Measurements from ENCODE around the gene NHSL2.

Gene NHSL2

DNA sequence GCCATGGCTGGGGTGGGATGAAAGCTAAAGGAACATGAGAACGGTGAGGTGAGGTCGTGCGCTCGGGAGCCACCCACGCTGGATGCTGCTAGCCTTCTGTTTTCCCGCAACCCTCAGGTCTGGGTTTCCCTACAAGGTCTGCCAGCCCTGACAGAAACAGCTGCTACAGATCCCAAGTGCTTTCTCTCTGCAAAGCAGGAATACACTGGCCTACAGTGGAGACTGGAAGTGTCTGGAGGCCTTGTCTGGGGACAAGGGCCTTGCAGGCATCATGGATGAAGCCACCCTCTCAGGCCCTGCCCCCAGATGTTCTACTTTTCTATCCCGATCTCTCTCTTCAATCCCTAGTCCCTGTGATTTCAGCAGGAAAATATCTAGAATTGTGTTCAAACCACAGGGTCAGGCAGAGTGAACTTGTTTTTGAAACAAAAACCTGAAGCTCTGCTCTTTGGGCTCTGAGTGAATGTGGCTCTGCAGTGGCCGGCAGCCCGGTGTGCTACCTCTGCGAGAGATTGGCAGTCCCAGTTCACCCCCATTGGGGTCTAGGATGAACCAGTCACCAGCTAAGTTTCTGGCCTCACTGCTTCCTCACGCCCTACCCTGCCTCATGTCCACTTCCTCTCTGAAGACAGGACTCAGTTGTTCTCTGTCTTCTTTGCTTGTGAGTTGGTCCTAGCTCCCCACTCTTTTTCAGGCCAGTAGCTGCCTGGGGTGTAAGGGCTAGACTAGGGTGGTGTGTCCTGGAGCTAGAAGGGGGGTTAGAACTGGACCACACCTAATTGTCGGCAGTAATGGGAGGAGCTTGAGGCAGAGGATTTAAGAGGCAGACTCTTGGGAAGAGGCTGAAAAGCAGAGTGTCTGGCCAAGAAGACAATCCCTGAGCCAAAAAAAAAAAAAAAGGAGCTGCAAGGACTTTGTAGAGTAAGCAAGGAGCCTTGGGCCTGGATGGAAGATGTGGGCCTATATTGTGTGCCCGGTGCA is 131.5 kb downstream of the NHSL2 start:
- no peaks in the 10 kb centered on the region for H3K27me3 Mint-ChIP-seq (ENCODE audit: low read depth)
- H3K36me3 Mint-ChIP-seq (ENCODE audit: low read depth), result no peaks in the 10 kb centered on the region
- TF ChIP-seq CTCF (IDR thresholded peaks at IDR 0.05; ENCODE audit: unreplicated experiment in 3 of 3), result no peak
- peak overlapping the region; percentile 93 to 96 (median 94) for H3K27ac Mint-ChIP-seq
- H3K4me1 Mint-ChIP-seq, result peaks cover 61% of the 10 kb centered on the region
- peak overlapping the region in 1 of 3 experiments; percentile 48 for H3K4me3 Mint-ChIP-seq
- peaks cover 9% of the 10 kb centered on the region for H3K9me3 Mint-ChIP-seq

- Mint-ChIP-seq H3K36me3 (ENCODE audit: low read depth) (no peaks in the 10 kb centered on the region), H3K27ac (peak overlapping the region; percentile 93 to 96 (median 94)), H3K4me3 (no peak overlapping the region), H3K9me3 (peaks cover 9% of the 10 kb centered on the region), H3K4me1 (peaks cover 61% of the 10 kb centered on the region), H3K27me3 (ENCODE audit: low read depth) (no peaks in the 10 kb centered on the region)
- no peak for TF ChIP-seq CTCF (IDR thresholded peaks at IDR 0.05; ENCODE audit: unreplicated experiment in 3 of 3)
These were observed 132.2 kb downstream of the NHSL2 start for GRCh38 chrX:72042852-72043248.

- TF ChIP-seq CTCF (IDR thresholded peaks at IDR 0.05; ENCODE audit: unreplicated experiment in 3 of 3), result no peak
- no peaks in the 10 kb centered on the region for H3K27me3 Mint-ChIP-seq (ENCODE audit: low read depth)
- H3K9me3 Mint-ChIP-seq, result peaks cover 9% of the 10 kb centered on the region
- peaks cover 61% of the 10 kb centered on the region for H3K4me1 Mint-ChIP-seq
- H3K27ac Mint-ChIP-seq, result peak overlapping the region; percentile 18 to 96 (median 78)
- H3K36me3 Mint-ChIP-seq (ENCODE audit: low read depth), result no peaks in the 10 kb centered on the region
- no peak overlapping the region for H3K4me3 Mint-ChIP-seq
These were observed 133.0 kb downstream of the NHSL2 start for GRCh38 chrX:72043636-72044035.

- Mint-ChIP-seq H3K4me3 (no peak overlapping the region), H3K4me1 (peaks cover 56% of the 10 kb centered on the region), H3K27ac (peak overlapping the region; percentile 73 to 96 (median 76)), H3K36me3 (ENCODE audit: low read depth) (no peaks in the 10 kb centered on the region), H3K27me3 (ENCODE audit: low read depth) (no peaks in the 10 kb centered on the region), H3K9me3 (peaks cover 2% of the 10 kb centered on the region)
- TF ChIP-seq CTCF (IDR thresholded peaks at IDR 0.05; ENCODE audit: unreplicated experiment in 3 of 3), result no peak
These were observed 134.5 kb downstream of the NHSL2 start for GRCh38 chrX:72045141-72045540.

DNA sequence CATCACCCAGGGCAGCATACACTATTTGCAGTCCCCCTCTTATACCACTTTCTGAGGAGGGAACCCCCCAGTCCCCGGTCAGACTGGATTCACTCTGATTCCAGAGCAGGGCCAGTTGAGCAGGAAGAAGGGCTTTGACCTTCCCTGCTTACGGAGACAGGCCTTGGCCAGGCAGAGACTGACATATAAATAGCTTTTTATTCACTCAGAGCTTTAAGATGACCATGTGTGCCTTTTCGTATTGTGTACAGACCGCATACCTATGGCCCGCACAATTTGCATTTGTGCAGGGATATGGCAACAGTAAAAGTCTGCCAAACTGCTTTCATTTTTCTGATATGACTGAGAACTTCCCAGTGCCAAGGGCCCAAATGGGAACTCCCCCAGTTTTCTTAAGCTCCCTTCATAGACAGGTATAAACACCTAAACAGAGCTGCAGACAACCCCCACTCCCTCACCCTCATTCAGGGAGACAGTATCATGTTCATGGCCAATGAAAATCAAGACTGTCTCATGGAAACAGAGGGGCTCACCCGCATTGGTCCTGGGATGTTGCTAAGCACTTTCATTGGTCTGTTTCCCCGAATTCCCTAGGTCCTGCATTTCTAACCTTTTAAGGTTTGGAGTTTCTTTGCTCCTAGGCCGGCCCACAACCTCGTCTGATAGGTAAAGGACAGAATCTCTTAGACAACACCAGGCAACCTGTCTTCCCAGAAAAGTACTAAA is 135.1 kb downstream of the NHSL2 start:
- TF ChIP-seq CTCF (IDR thresholded peaks at IDR 0.05; ENCODE audit: unreplicated experiment in 3 of 3), result no peak
- Mint-ChIP-seq H3K4me1 (peaks cover 50% of the 10 kb centered on the region), H3K4me3 (peak overlapping the region in 1 of 3 experiments; percentile 15), H3K27ac (peak overlapping the region; percentile 87 to 96 (median 93)), H3K27me3 (ENCODE audit: low read depth) (no peaks in the 10 kb centered on the region), H3K9me3 (no peaks in the 10 kb centered on the region), H3K36me3 (ENCODE audit: low read depth) (no peaks in the 10 kb centered on the region)

Measured in nephron (organoid).